NT2/D1 (cell line): ENCODE data around the gene APOL1.

Source experiments
- SUZ12 ChIP-seq: IDR thresholded peaks from 2 replicates; pipeline ENCODE4 v1.6.1; 2011; ENCODE audit not compliant: insufficient read length, insufficient read depth; ENCODE audit errors: extremely low read depth
- YY1 ChIP-seq: IDR thresholded peaks from 2 replicates; pipeline ENCODE4 v1.6.1; 2011; ENCODE audit not compliant: insufficient read length, insufficient read depth
- ZNF274 ChIP-seq: IDR thresholded peaks from 2 replicates; pipeline ENCODE4 v1.6.1; 2011; ENCODE audit warnings: mild to moderate bottlenecking, low read depth, low read length

DNA sequence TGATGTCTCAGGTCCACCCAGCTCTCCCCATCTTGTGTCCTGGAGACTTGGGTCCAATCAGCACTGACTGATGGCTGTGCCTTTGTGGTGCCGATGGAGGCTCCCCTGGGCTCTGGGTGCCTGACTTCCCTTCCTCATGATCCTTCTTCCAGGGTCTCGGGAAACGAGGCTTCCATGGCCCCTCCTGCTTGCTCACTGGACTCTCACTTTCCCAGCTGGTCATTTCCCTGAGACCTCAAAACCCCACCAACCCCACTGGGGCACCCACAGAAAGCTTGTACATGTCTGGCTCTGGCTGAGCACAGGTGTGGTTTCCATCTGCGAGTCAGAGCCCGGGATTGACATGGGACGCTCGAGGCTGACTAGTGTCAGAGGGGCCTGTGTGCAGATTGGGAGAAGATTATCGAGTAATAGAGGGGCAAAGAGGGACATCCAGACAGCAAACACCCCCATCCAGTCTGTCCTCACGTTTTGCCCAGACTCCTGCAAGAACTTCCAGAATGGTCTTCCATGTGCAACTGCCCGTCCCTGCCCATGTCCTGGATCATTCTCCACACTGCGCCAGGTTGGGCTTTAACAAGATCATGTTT is 15.1 kb downstream of the APOL1 start:
- TF ChIP-seq YY1 (no peak), SUZ12 (no peak), ZNF274 (no peak)
